Aortic smooth muscle cell (primary cell): ENCODE measurements around the gene RFX8. TPM values are rescaled to one million over a fixed set of nuclear protein-coding genes. Genes with fewer than 3 reads are reported as not detected.

Source experiments
- total RNA-seq: library from RNA; depleted of rRNA; stranded (reverse); fragments of >200 nt; gene quantifications from 2 replicates; pipeline ENCODE4 v1.2.3, GENCODE V29; 2014

Gene RFX8
- 15.5 and 20.3 TPM in 2 replicates for total RNA-seq

GRCh38 chr2:101474731-101475384 lies at the start of gene RFX8:
Gene RFX8 (minus strand): TSS chr2:101475112. CDS start chr2:101466848, 8,264 bp downstream.

DNA sequence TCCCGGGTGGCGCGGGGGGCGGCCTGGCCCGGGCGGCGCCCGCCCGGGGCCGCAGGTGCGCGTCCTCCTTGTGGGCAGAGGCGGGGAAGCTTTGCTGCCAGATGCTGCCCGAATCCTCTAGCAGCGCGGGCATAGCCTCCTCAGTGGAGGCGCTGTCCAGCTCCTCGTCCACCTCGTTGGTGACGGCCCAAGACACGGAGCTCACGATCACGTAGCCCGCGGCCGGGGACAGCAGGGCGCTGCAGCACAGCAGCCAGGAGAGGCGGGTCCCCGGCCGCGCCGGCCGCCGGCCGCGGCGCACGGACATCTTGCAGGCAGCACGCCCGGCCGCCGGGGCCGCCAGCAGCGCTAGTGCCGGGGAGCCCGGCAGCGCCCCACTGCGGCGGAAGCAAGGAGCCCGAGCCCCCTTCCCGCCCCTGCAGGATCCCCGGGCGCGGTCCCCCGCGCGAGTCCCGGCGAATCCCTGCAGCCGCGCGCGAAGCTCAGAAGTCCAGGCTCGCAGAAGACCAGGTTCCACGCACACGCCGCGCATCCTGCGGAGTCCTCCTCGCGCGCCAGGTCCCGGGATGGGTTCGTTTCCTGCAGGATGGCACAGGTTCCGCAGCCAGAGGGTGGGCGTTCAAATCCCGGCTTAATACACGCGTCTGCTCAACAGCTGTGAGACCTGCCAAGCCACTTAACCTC lies 87.6 kb downstream of the RFX8 start, which contains the start of gene CREG2:
CREG2 (minus strand) TSS at position 353 of the 684 bp plus-strand sequence; CDS start at position 307, 46 bp downstream.

Other genes starting within 250 kb of the RFX8 start
- 15.3 and 16.2 TPM in 2 replicates for gene CNOT11, start 222.2 kb downstream of the RFX8 start, total RNA-seq
- gene RNF149, start 166.4 kb downstream of the RFX8 start, total RNA-seq: 37.5 and 38.5 TPM in 2 replicates
- gene CREG2, start 87.6 kb downstream of the RFX8 start, total RNA-seq: 0.37 and 1.1 TPM in 2 replicates
- gene MAP4K4, start 222.6 kb upstream of the RFX8 start, total RNA-seq: 242 and 419 TPM in 2 replicates